Measurements from ENCODE around the gene IL17B. TPM values are rescaled to one million over a fixed set of nuclear protein-coding genes. Genes with fewer than 3 reads are reported as not detected.

Gene IL17B
- total RNA-seq, 2 experiments from 2014 or later, result not detected

DNA sequence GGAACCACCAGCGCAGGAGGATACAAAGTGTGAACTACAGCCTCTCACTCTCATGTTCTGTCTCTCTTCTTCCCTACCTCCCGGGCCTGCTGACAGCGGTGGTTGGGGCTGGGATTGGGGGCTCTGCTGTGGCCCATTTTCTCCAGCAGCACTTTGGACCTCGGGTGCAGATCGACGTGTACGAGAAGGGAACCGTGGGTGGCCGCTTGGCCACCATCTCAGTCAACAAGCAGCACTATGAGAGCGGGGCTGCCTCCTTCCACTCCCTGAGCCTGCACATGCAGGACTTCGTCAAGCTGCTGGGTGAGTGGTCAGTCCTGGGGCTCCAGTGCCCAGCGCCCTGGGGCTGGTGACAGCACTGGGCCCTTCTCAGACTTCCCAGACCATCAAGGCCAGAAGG is 16.6 kb downstream of the IL17B start:
- Histone ChIP-seq H3K9me3 (ENCODE audit: low read length) (no peaks in the 10 kb centered on the region), H3K36me3 (ENCODE audit: insufficient read depth, low read length) (no peaks in the 10 kb centered on the region), H2AFZ (ENCODE audit: low read length) (no peak overlapping the region), H3K79me2 (ENCODE audit: insufficient read depth, low read depth, low read length) (peaks cover 12% of the 10 kb centered on the region; the same call in 1 of the 2 replicates), H3K27ac (ENCODE audit: low read depth, low read length, poor library complexity, severe bottlenecking) (no peak overlapping the region), H3K4me1 (ENCODE audit: insufficient read depth, low read length, poor library complexity, severe bottlenecking) (peaks cover 15% of the 10 kb centered on the region), H3K4me3 (ENCODE audit: low read depth, low read length, poor library complexity, severe bottlenecking) (no peak overlapping the region), H3K9me2 (ENCODE audit: insufficient read depth, low read length) (no peaks in the 10 kb centered on the region), H3K4me2 (ENCODE audit: low read length) (no peak overlapping the region), H4K20me1 (ENCODE audit: insufficient read depth, low read length) (peaks cover 3% of the 10 kb centered on the region; the same call in 1 of the 2 replicates)
- POLR2A ChIA-PET, result interaction anchor here (12.6 kb wide), 1 partner anchor 18 kb away, joined by 183 read pairs; the partner anchor contains the start of gene GRPEL2
- intact Hi-C loops (cut with micrococcal nuclease; ENCODE audit: unreplicated experiment), result no loop called here
- DNase-seq (ENCODE audit: low spot score), result no peak
- CTCF ChIA-PET (ENCODE audit: unreplicated experiment), result interaction anchor here (1.1 kb wide), 1 partner anchor 10 kb away, joined by 3 read pairs; no protein-coding TSS in a partner anchor
- BruUV-seq (replicated peaks), result no TSS peak
- TF ChIP-seq EZH2phosphoT487 (IDR thresholded peaks at IDR 0.05; ENCODE audit: borderline replicate concordance, low read depth, low read length) (no peak), CTCF (conservative IDR thresholded peaks at IDR 0.05; ENCODE audit: low read length) (no peak)

GRCh38 chr5:149360272-149360671 is 18.8 kb downstream of the IL17B start:
- H3K9me2 ChIP-seq (ENCODE audit: insufficient read depth, low read length), result no peaks in the 10 kb centered on the region
- peaks cover 20% of the 10 kb centered on the region for H3K4me1 ChIP-seq (ENCODE audit: insufficient read depth, low read length, poor library complexity, severe bottlenecking)
- H3K79me2 ChIP-seq (ENCODE audit: insufficient read depth, low read depth, low read length), result peaks cover 28% of the 10 kb centered on the region; the same call in 1 of the 2 replicates
- POLR2A ChIA-PET, result interaction anchor here (0.7 to 12.6 kb wide), 4 partner anchors 7 to 37 kb away, joined by 3 to 183 read pairs (median 4); partner anchors contain the start of gene GRPEL2
- no peak overlapping the region for H3K4me3 ChIP-seq (ENCODE audit: low read depth, low read length, poor library complexity, severe bottlenecking)
- H3K36me3 ChIP-seq (ENCODE audit: insufficient read depth, low read length), result peaks cover 14% of the 10 kb centered on the region
- no peak overlapping the region for H3K4me2 ChIP-seq (ENCODE audit: low read length)
- CTCF ChIA-PET (ENCODE audit: unreplicated experiment), result interaction anchor here (1.9 kb wide), 1 partner anchor 12 kb away, joined by 10 read pairs; no protein-coding TSS in a partner anchor
- H3K9me3 ChIP-seq (ENCODE audit: low read length), result no peaks in the 10 kb centered on the region
- no peak overlapping the region for H3K27ac ChIP-seq (ENCODE audit: low read depth, low read length, poor library complexity, severe bottlenecking)
- peaks cover 3% of the 10 kb centered on the region; the same call in 1 of the 2 replicates for H4K20me1 ChIP-seq (ENCODE audit: insufficient read depth, low read length)
- no peak for DNase-seq (ENCODE audit: low spot score)
- TF ChIP-seq EZH2phosphoT487 (IDR thresholded peaks at IDR 0.05; ENCODE audit: borderline replicate concordance, low read depth, low read length), result no peak
- TF ChIP-seq CTCF (conservative IDR thresholded peaks at IDR 0.05; ENCODE audit: low read length), result no peak
- intact Hi-C loops (cut with micrococcal nuclease; ENCODE audit: unreplicated experiment), result no loop called here
- H2AFZ ChIP-seq (ENCODE audit: low read length), result no peak overlapping the region
- BruUV-seq (replicated peaks), result no TSS peak

DNA sequence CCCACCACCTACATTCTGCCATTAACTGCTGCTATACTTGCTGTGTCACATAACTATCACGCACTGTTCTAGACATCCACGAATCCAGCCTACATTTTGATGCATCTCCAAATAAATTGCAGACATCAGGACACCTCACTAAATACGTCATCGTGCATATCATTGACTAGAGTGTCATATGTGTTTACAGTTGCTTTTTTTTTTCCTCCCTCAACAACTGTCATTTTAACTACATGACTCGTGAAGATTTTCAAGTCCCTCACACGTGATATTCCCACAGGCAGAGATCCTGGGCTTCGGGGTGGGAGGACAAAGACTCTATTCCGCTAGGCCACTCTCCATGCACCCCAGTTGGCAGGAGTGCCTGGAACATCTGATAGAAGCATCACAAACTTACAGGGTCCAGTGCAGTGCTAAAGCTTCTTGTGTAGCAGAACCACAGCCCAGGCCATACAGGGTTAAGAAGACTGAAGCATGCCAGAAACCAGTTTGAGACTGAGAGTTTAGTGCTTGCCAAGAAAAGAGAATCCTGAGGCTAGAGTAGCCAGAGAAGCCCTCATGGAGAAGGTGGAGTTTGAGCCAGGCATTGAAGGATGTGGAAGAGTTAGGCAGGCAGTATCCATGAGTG is 20.1 kb downstream of the IL17B start:
- BruUV-seq (replicated peaks), result TSS peak; percentile 35
- Histone ChIP-seq H3K27ac (ENCODE audit: low read depth, low read length, poor library complexity, severe bottlenecking) (peak overlapping the region; percentile 53), H4K20me1 (ENCODE audit: insufficient read depth, low read length) (peaks cover 3% of the 10 kb centered on the region; the same call in 1 of the 2 replicates), H3K4me3 (ENCODE audit: low read depth, low read length, poor library complexity, severe bottlenecking) (peak overlapping the region; percentile 94), H3K9me3 (ENCODE audit: low read length) (no peaks in the 10 kb centered on the region), H3K4me2 (ENCODE audit: low read length) (peak overlapping the region; percentile 72), H3K9me2 (ENCODE audit: insufficient read depth, low read length) (no peaks in the 10 kb centered on the region), H3K79me2 (ENCODE audit: insufficient read depth, low read depth, low read length) (peaks cover 32% of the 10 kb centered on the region; the same call in 1 of the 2 replicates), H3K4me1 (ENCODE audit: insufficient read depth, low read length, poor library complexity, severe bottlenecking) (peaks cover 20% of the 10 kb centered on the region), H2AFZ (ENCODE audit: low read length) (no peak overlapping the region), H3K36me3 (ENCODE audit: insufficient read depth, low read length) (peaks cover 27% of the 10 kb centered on the region)
- intact Hi-C loops (cut with micrococcal nuclease; ENCODE audit: unreplicated experiment), result loop anchor here (1.0 kb wide), 1 partner anchor 14 kb away; the partner anchor contains the start of gene GRPEL2
- DNase-seq (ENCODE audit: low spot score), result no peak
- POLR2A ChIA-PET, result interaction anchor here (0.7 to 12.6 kb wide), 5 partner anchors 14 to 1712 kb away, joined by 3 to 183 read pairs (median 5); partner anchors contain the start of gene GRPEL2
- TF ChIP-seq EZH2phosphoT487 (IDR thresholded peaks at IDR 0.05; ENCODE audit: borderline replicate concordance, low read depth, low read length) (no peak), CTCF (conservative IDR thresholded peaks at IDR 0.05; ENCODE audit: low read length) (no peak)
- CTCF ChIA-PET (ENCODE audit: unreplicated experiment), result no interaction called here

Data from OCI-LY7 (cell line).